Common myeloid progenitor, CD34-positive (primary cell): Measurements from ENCODE around the gene CCNK.

Source experiments
- CTCF ChIA-PET: fragments of 350-600 bp; sonication (Branson Sonifier 250); formaldehyde crosslinking; loops from one replicate; lab custom pipeline; 2021; ENCODE audit warnings: antibody characterized with exemption; lab: Charles Lee
- POLR2A ChIA-PET: fragments of 350-600 bp; sonication (Branson Sonifier 250); formaldehyde crosslinking; loops from one replicate; lab custom pipeline; 2021; ENCODE audit warnings: antibody characterized with exemption; lab: Charles Lee
- DNase-seq, 3 donors: peaks; one replicate each; pipeline versions ENCODE4 v3.0.0 to v3.0.0-alpha.2; 2013
- H3K27ac ChIP-seq, 2 experiments: 1 replicate in 1 of 2; 2 replicates in 1 of 2; pipeline ENCODE4 v1.7.0; 2013; ENCODE audit warnings: inconsistent platforms in 2 of 2, low read length in 2 of 2, mild to moderate bottlenecking in 2 of 2, low read depth in 1 of 2, moderate library complexity in 1 of 2; ENCODE audit not compliant: severe bottlenecking in 2 of 2, insufficient read depth in 1 of 2, poor library complexity in 1 of 2
- H3K27me3 ChIP-seq, 5 experiments: replicated peaks in 2 of 5; 1 replicate in 3 of 5; 2 replicates in 2 of 5; pipeline versions ENCODE4 v1.6.1 to v1.7.0; 2013; ENCODE audit warnings: low read length in 4 of 5, mild to moderate bottlenecking in 2 of 5, moderate library complexity in 2 of 5, inconsistent platforms in 1 of 5; ENCODE audit not compliant: insufficient read depth in 5 of 5, control insufficient read depth in 4 of 5
- H3K36me3 ChIP-seq, 4 experiments: 1 replicate in 2 of 4; 2 replicates in 2 of 4; pipeline versions ENCODE4 v1.6.1 to v1.7.0; 2013; ENCODE audit warnings: low read length in 3 of 4, control low read depth in 1 of 4, mild to moderate bottlenecking in 1 of 4; ENCODE audit not compliant: control insufficient read depth in 4 of 4, insufficient read depth in 4 of 4
- H3K4me1 ChIP-seq, 4 experiments: 1 replicate in 3 of 4; 2 replicates in 1 of 4; pipeline versions ENCODE4 v1.6.1 to v1.7.1; 2013; ENCODE audit warnings: low read length in 3 of 4, mild to moderate bottlenecking in 3 of 4, control low read depth in 1 of 4, inconsistent platforms in 1 of 4, moderate library complexity in 1 of 4; ENCODE audit not compliant: control insufficient read depth in 4 of 4, insufficient read depth in 4 of 4; ENCODE audit errors: control extremely low read depth in 1 of 4
- H3K4me3 ChIP-seq, 7 experiments: 1 replicate in 4 of 7; 2 replicates in 3 of 7; pipeline versions ENCODE4 v1.5.1 to v1.7.0; 2013; ENCODE audit warnings: mild to moderate bottlenecking in 7 of 7, low read length in 6 of 7, moderate library complexity in 6 of 7, inconsistent platforms in 2 of 7, low read depth in 2 of 7, control low read depth in 1 of 7; ENCODE audit not compliant: insufficient read depth in 4 of 7, control insufficient read depth in 1 of 7; ENCODE audit errors: extremely low read depth in 1 of 7
- H3K9me3 ChIP-seq, 5 experiments: 1 replicate in 4 of 5; 2 replicates in 1 of 5; pipeline versions ENCODE4 v1.6.1 to v1.7.1; 2013; ENCODE audit warnings: low read length in 4 of 5, mild to moderate bottlenecking in 2 of 5, inconsistent platforms in 1 of 5, low read depth in 1 of 5, moderate library complexity in 1 of 5; ENCODE audit not compliant: control insufficient read depth in 4 of 5, insufficient read depth in 2 of 5; ENCODE audit errors: control extremely low read depth in 1 of 5
- WGBS: methylation state at CpG from one replicate; pipeline ENCODE4 v1.1.5; 2013; ENCODE audit not compliant: insufficient coverage; 5-methylcytosine and 5-hydroxymethylcytosine counted together

CCNK gene

DNA sequence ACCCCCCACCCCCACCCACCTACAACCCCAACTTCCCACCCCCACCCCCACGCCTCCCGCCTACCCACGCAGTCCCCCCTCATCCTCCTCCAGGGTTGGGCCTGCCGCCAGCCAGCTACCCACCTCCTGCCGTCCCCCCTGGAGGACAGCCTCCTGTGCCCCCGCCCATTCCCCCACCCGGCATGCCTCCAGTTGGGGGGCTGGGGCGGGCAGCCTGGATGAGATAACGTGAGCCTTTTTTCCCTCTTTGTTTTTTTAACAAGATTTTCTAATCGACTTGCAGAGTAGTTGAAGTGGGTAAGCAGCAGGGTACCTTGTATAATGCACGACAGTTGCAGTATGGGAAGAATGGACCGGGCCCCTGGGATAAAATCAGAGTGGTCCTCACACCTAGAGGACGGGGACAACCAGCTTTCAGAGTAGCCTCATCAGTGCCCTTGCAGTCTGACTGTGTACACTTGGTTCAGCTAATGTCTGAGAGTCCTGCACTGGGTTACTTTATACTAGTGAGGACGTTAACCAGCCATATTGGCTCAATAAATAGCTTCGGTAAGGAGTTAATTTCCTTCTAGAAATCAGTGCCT is 29.4 kb downstream of the CCNK start:
- no peak overlapping the region for H3K27ac ChIP-seq
- WGBS, result 96% methylated on average over 11 of the region's 15 CpGs
- H3K27me3 ChIP-seq, result no peaks in the 10 kb centered on the region
- no peak for DNase-seq
- H3K36me3 ChIP-seq, result peaks cover 13 to 69% (median 61%) of the 10 kb centered on the region in 4 experiments
- CTCF ChIA-PET, result interaction anchor here (0.6 kb wide), 1 partner anchor 124 kb away, joined by 3 read pairs; no protein-coding TSS in a partner anchor
- no peaks in the 10 kb centered on the region for H3K9me3 ChIP-seq
- POLR2A ChIA-PET, result no interaction called here
- H3K4me3 ChIP-seq, result no peak overlapping the region
- no peaks in the 10 kb centered on the region for H3K4me1 ChIP-seq

DNA sequence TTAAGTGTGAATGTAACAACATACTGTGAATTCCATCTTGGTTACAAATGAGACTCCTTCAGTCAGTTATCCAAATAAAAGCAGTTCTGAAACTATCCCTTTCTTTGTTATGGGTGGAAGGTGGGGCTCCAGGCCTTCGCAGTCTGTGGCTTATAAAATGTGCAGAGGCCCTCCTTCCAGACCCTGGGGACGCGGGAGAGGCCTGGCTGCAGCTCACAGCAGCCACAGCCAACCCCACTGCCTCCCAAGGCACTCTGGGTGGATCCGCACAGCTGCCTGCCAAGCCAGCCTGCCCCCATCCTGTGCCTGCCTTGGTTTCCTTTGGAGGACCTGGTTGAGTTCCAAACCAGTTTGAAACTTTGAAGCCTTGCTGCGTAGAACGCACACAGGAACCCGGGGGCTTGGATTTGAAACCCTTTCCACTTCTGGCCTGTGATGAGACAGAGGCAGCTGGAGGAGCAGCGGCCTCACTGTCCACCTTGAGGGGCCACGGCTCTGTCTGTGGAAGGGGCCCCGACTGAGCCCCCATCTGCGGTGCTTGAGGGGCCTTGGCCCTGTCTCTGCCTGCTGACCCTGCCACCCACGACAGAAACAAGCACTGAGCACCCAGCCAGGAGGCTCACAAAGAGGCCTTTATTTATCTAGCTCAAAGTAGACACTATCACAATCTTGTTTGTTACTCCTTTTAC is 30.4 kb downstream of the CCNK start:
- 95% methylated on average over 9 of the region's 12 CpGs for WGBS

DNA sequence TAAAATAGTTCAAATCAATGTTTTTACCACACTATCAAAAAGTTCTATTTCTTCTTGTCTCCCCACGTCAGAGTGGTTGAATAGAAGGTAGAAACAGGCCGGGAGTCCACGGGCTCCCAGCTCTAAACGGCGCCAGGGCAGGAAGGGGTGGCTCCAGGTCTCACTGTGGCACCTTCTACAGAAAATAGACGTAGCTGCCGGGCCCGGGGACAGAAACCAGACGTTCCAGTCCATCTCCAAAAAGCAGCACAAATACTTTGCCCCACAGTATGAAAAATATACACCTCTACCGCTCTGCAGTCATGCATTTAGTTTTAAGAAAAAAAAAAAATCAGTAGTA is 30.9 kb downstream of the CCNK start:
- 100% methylated on average over 5 of the region's 10 CpGs for WGBS
- no peaks in the 10 kb centered on the region for H3K9me3 ChIP-seq
- H3K4me3 ChIP-seq, result no peak overlapping the region
- CTCF ChIA-PET, result interaction anchor here (0.6 to 1.1 kb wide), 2 partner anchors 18 to 373 kb away, joined by 3 read pairs; no protein-coding TSS in a partner anchor
- POLR2A ChIA-PET, result interaction anchor here (0.5 kb wide), 1 partner anchor 340 kb away, joined by 3 read pairs; no protein-coding TSS in a partner anchor
- no peaks in the 10 kb centered on the region for H3K27me3 ChIP-seq
- no peak overlapping the region for H3K27ac ChIP-seq
- no peaks in the 10 kb centered on the region for H3K4me1 ChIP-seq
- no peak for DNase-seq
- peaks cover 13 to 55% (median 48%) of the 10 kb centered on the region in 4 experiments for H3K36me3 ChIP-seq

More for the DNA sequence above, 30.4 kb downstream of the CCNK start:
- Histone ChIP-seq H3K27ac (no peak overlapping the region), H3K4me1 (no peaks in the 10 kb centered on the region), H3K4me3 (no peak overlapping the region), H3K36me3 (peaks cover 13 to 60% (median 53%) of the 10 kb centered on the region in 4 experiments), H3K9me3 (no peaks in the 10 kb centered on the region), H3K27me3 (no peaks in the 10 kb centered on the region)
- POLR2A ChIA-PET, result interaction anchor here (0.5 kb wide), 1 partner anchor 341 kb away, joined by 3 read pairs; no protein-coding TSS in a partner anchor
- CTCF ChIA-PET, result interaction anchor here (1.1 kb wide), 1 partner anchor 18 kb away, joined by 3 read pairs; no protein-coding TSS in a partner anchor
- no peak for DNase-seq

DNA sequence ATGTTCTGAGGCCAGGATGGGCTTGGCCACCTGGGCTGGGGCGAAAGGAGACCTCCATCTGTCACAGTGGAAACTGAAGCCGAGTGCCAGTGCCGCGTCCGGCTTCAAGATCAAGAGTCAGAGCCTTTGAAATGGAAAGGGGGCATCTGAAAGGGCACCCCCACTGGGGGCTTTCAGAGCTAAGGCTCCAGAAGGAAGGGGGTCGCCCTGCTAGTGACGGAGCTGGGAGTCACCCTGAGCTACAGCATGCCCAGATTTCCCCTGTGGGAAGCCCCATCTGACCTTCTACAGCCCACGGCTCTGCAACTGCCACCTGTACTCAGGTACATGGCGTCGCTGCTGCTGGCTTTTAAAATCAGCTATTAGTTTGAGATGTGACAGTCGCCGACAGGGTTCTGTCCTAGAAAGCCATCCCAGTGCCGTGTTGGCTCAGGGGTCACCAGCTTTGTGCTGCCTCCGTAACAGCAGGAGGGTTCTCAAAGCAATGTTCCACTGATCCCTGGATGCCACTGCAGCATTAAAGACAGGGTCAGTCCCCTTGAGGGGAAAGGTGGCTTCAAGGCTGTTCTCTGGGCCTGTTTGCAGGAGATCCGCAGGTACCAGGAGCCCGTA is 31.5 kb downstream of the CCNK start:
- no peak for DNase-seq
- Histone ChIP-seq H3K4me3 (no peak overlapping the region), H3K4me1 (no peaks in the 10 kb centered on the region), H3K36me3 (peaks cover 13 to 49% (median 43%) of the 10 kb centered on the region in 4 experiments), H3K27me3 (no peaks in the 10 kb centered on the region), H3K27ac (no peak overlapping the region), H3K9me3 (no peaks in the 10 kb centered on the region)
- ChIA-PET CTCF (interaction anchor here (0.6 to 1.2 kb wide), 3 partner anchors 19 to 372 kb away, joined by 3 read pairs; no protein-coding TSS in a partner anchor), POLR2A (no interaction called here)
- WGBS, result 98% methylated on average over 16 of the region's 16 CpGs

DNA sequence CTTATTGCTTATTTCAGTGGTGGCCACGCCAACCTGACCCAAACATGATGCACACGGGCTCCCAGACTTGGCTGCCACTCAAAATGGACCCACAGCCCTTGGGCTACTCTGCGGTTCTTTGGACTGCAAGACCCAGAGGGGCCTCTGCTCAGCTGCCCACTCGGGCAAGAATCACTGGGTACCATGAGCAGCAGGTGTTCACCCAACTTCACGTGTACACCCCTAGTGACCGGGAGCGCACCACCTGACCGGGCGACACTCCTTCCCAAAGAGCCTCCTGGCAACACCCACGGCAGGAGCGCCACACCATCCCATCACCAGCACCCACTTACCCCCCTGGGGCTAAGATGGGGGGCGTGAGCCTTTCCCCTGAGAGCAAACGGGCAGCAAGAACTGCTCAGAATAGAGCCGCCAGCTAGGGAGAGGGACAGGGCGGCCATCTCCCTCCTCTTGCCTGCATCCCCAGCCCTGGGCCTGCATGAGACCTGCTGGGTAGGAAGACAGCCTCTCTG is 32.0 kb downstream of the CCNK start:
- POLR2A ChIA-PET, result no interaction called here
- 89% methylated on average over 6 of the region's 15 CpGs for WGBS

DNA sequence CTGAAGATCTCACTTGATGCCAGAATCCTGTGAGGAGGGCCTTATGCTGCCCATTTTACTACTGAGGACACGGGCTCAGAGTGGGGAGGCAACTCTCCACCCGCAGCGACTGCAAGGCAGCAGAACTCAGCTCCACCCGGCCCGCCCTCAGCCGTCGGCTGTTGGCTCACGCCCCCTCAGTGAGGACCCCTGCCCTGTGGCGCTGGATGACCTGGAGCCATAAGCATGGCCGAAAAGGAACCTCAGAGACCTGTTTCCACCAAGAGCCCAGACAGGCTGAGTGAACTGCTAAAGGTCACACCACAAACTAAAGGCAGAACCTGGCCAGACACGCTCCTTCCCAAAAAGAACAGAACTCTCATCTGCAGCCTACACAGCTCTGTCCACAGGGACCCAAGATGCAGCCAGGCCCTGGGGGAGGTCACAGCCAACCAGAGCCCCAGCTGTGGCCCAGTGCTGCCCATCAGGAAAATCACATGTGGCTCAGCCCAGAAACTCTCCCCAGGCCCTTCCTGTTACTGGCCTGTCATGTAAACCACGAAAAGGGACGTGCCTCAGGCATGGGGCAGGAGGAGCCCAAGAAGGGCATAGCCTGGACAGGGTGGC is 32.8 kb downstream of the CCNK start:
- DNase-seq, result no peak
- WGBS, result 90% methylated on average over 12 of the region's 13 CpGs

More for the DNA sequence above, 32.0 kb downstream of the CCNK start:
- no peaks in the 10 kb centered on the region for H3K27me3 ChIP-seq
- CTCF ChIA-PET, result interaction anchor here (1.2 kb wide), 1 partner anchor 363 kb away, joined by 3 read pairs; no protein-coding TSS in a partner anchor
- DNase-seq, result no peak
- peaks cover 8 to 43% (median 37%) of the 10 kb centered on the region in 4 experiments for H3K36me3 ChIP-seq
- H3K4me1 ChIP-seq, result no peaks in the 10 kb centered on the region
- H3K4me3 ChIP-seq, result no peak overlapping the region
- H3K9me3 ChIP-seq, result no peaks in the 10 kb centered on the region
- H3K27ac ChIP-seq, result no peak overlapping the region

More for the DNA sequence above, 32.8 kb downstream of the CCNK start:
- ChIA-PET POLR2A (no interaction called here), CTCF (interaction anchor here (1.2 kb wide), 1 partner anchor 362 kb away, joined by 3 read pairs; no protein-coding TSS in a partner anchor)
- H3K36me3 ChIP-seq, result peaks cover 5 to 35% (median 29%) of the 10 kb centered on the region in 4 experiments
- H3K9me3 ChIP-seq, result no peaks in the 10 kb centered on the region
- H3K27me3 ChIP-seq, result no peaks in the 10 kb centered on the region
- no peak overlapping the region for H3K27ac ChIP-seq
- no peak overlapping the region for H3K4me3 ChIP-seq
- H3K4me1 ChIP-seq, result no peaks in the 10 kb centered on the region
